Tibial nerve (tissue), 3 donors: ENCODE measurements around the gene DGLUCY.
"Not testable (repeated sequence)": the region's sequence is repeated elsewhere in the genome, so short reads cannot be mapped to it uniquely, and the experiment has no call there.

Experiments
- CTCF ChIP-seq, 5 experiments: fragments of 200-600 bp in 3 of 5; fragments of 450-650 bp in 2 of 5; sonication (generic) in 3 of 5; IDR thresholded peaks; one replicate each; pipeline ENCODE4 v1.5.1; 2016 to 2019; ENCODE audit warnings: antibody characterized with exemption in 5 of 5, mild to moderate bottlenecking in 3 of 5, moderate library complexity in 2 of 5
- POLR2A ChIP-seq, 2 donors: fragments of 450-650 bp; IDR thresholded peaks; one replicate each; pipeline ENCODE4 v1.6.1; 2017; ENCODE audit warnings: antibody characterized with exemption in 2 of 2, mild to moderate bottlenecking in 2 of 2, moderate library complexity in 2 of 2

GRCh38 chr14:91093743-91094472 lies 20.0 kb upstream of the DGLUCY start:
- TF ChIP-seq CTCF, POLR2A (IDR thresholded peaks at IDR 0.05): not testable (repeated sequence)
